SU-DHL-6 (cell line): ENCODE measurements around the gene CFAP45.
A peak's percentile ranks its signal among the peaks of the same experiment; 100 is the strongest.

ENCODE experiments used
- H2AFZ ChIP-seq: fragments of 200-600 bp; sonication (generic); 2 replicates; pipeline ENCODE4 v1.6.1; 2014; ENCODE audit warnings: low read depth, mild to moderate bottlenecking, moderate library complexity, mixed read lengths, antibody characterized with exemption, low read length; ENCODE audit not compliant: severe bottlenecking
- H3F3A ChIP-seq: fragments of 200-600 bp; shearing (Covaris generic); 2 replicates; pipeline ENCODE4 v1.6.0; 2016; ENCODE audit warnings: antibody characterized with exemption, mild to moderate bottlenecking; ENCODE audit not compliant: insufficient read depth
- H3K27ac ChIP-seq: fragments of 200-600 bp; sonication (generic); 2 replicates; pipeline ENCODE4 v1.5.1; 2016; ENCODE audit warnings: low read depth, mild to moderate bottlenecking, low read length, moderate library complexity, mixed read lengths
- H3K27me3 ChIP-seq: fragments of 200-600 bp; sonication (generic), shearing (Covaris generic); 2 replicates; pipeline ENCODE4 v1.6.0; 2014; ENCODE audit warnings: mild to moderate bottlenecking, low read length
- H3K36me3 ChIP-seq: fragments of 200-600 bp; sonication (generic); 2 replicates; pipeline ENCODE4 v1.6.1; 2014; ENCODE audit warnings: mild to moderate bottlenecking, low read length, mixed read lengths
- H3K4me2 ChIP-seq: fragments of 300-600, 200-600 bp; shearing (Covaris generic), sonication (generic); 2 replicates; pipeline ENCODE4 v1.6.0; 2014; ENCODE audit warnings: low read length, low read depth, mild to moderate bottlenecking; ENCODE audit not compliant: poor library complexity, severe bottlenecking
- H3K4me3 ChIP-seq: fragments of 200-600 bp; sonication (generic); 2 replicates; pipeline ENCODE4 v1.5.1; 2014; ENCODE audit warnings: antibody characterized with exemption, low read length, mild to moderate bottlenecking, mixed read lengths; ENCODE audit not compliant: insufficient read depth, poor library complexity, severe bottlenecking
- H3K79me2 ChIP-seq: fragments of 200-600 bp; sonication (generic); 2 replicates; pipeline ENCODE4 v1.6.1; 2014; ENCODE audit warnings: mild to moderate bottlenecking, low read length, moderate library complexity; ENCODE audit not compliant: insufficient read depth
- H3K9ac ChIP-seq: fragments of 200-600 bp; sonication (generic); 2 replicates; pipeline ENCODE4 v1.7.0; 2014; ENCODE audit warnings: mild to moderate bottlenecking, low read length
- H3K9me2 ChIP-seq: fragments of 200-600 bp; sonication (generic); replicated peaks from 2 replicates; pipeline ENCODE4 v1.6.1; 2014; ENCODE audit warnings: low read length; ENCODE audit not compliant: insufficient read depth
- H3K9me3 ChIP-seq: fragments of 200-600 bp; sonication (generic); 2 replicates; pipeline ENCODE4 v1.6.1; 2014; ENCODE audit warnings: low read length, mixed read lengths; ENCODE audit not compliant: insufficient read depth
- H4K20me1 ChIP-seq: fragments of 200-600 bp; sonication (generic); 2 replicates; pipeline ENCODE4 v1.6.1; 2014; ENCODE audit warnings: low read depth, mild to moderate bottlenecking, antibody characterized with exemption, low read length, moderate library complexity, mixed read lengths
- CTCF ChIP-seq: fragments of 200-600 bp; sonication (generic); IDR thresholded peaks from one replicate; pipeline ENCODE4 v1.5.1; 2017; ENCODE audit warnings: antibody characterized with exemption, mild to moderate bottlenecking, low read length, moderate library complexity; ENCODE audit not compliant: insufficient read depth, poor library complexity, severe bottlenecking
- EZH2phosphoT487 ChIP-seq: fragments of 200-600 bp; sonication (generic), shearing (Covaris generic); conservative IDR thresholded peaks from 2 replicates; pipeline ENCODE4 v1.6.1; 2018; ENCODE audit warnings: mild to moderate bottlenecking, antibody characterized with exemption, low read length, moderate library complexity, mixed read lengths

The CFAP45 gene

GRCh38 chr1:159937054-159937750, 37.2 kb upstream of the CFAP45 start:
- Histone ChIP-seq H3K4me3 (no peak overlapping the region), H3K9ac (no peak overlapping the region), H3K27ac (no peak overlapping the region), H3K36me3 (no peaks in the 10 kb centered on the region), H2AFZ (no peak overlapping the region), H3K9me2 (no peaks in the 10 kb centered on the region), H3K79me2 (no peaks in the 10 kb centered on the region), H3F3A (no peaks in the 10 kb centered on the region), H3K27me3 (no peaks in the 10 kb centered on the region), H3K9me3 (no peaks in the 10 kb centered on the region), H4K20me1 (no peaks in the 10 kb centered on the region), H3K4me2 (no peak overlapping the region)
- TF ChIP-seq EZH2phosphoT487: no peak
- no peak for TF ChIP-seq CTCF

- H2AFZ ChIP-seq: no peak overlapping the region
- no peaks in the 10 kb centered on the region for H3K9me2 ChIP-seq
- H3K9me3 ChIP-seq: no peaks in the 10 kb centered on the region
- no peaks in the 10 kb centered on the region for H3K27me3 ChIP-seq
- no peaks in the 10 kb centered on the region for H4K20me1 ChIP-seq
- no peak overlapping the region for H3K4me2 ChIP-seq
- no peak overlapping the region for H3K27ac ChIP-seq
- no peaks in the 10 kb centered on the region for H3F3A ChIP-seq
- TF ChIP-seq EZH2phosphoT487: no peak
- TF ChIP-seq CTCF: peak; percentile 69
- H3K79me2 ChIP-seq: no peaks in the 10 kb centered on the region
- H3K36me3 ChIP-seq: no peaks in the 10 kb centered on the region
- no peak overlapping the region for H3K4me3 ChIP-seq
- no peak overlapping the region for H3K9ac ChIP-seq
Measured at GRCh38 chr1:159936273-159936904, 36.4 kb upstream of the CFAP45 start.

- Histone ChIP-seq H3K27me3 (no peaks in the 10 kb centered on the region), H3K27ac (no peak overlapping the region), H3K36me3 (no peaks in the 10 kb centered on the region), H2AFZ (no peak overlapping the region), H3K9me3 (no peaks in the 10 kb centered on the region), H3K9ac (no peak overlapping the region), H3K79me2 (no peaks in the 10 kb centered on the region), H4K20me1 (no peaks in the 10 kb centered on the region), H3K4me3 (no peak overlapping the region), H3K9me2 (no peaks in the 10 kb centered on the region), H3F3A (no peaks in the 10 kb centered on the region), H3K4me2 (no peak overlapping the region)
- TF ChIP-seq CTCF (no peak), EZH2phosphoT487 (no peak)
Measured at GRCh38 chr1:159935719-159936272, 35.8 kb upstream of the CFAP45 start.
